GM11168 (cell line): ENCODE results near the gene USH1C.

ENCODE experiments used
- in situ Hi-C: fragments of 300-500 bp; cut with MboI; formaldehyde crosslinking; loops from one replicate; pipeline ENCODE4 v1.12.0; 2022; ENCODE audit warnings: low sequenced_read_pairs; ENCODE audit not compliant: unreplicated experiment

The USH1C gene

DNA sequence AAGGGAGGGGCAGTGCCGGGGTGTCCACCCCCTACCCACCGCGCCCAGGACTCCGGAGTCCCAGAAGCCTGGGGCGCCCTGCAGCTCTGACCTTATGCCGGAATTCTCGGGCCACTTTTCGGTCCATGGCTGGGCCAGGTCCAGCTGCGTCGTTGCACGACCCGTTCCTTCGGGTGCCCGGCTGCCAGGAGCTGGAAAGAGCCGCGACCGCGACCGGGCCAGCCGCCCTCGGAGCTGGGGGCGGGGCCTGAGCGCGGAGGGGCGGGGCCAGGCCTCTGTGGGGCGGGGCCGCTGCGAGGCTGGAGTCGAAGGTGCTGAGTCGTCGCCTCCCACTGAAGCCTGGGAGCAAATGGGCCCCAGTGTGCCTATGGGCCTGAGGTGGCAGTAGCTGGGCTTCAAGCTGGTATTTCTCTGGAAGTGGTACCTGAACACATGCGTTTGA lies at the start of gene USH1C:
USH1C (minus strand) TSS at position 236 of the 442 bp plus-strand sequence; CDS start at position 127, 109 bp downstream.
- in situ Hi-C loops = no loop called here

DNA sequence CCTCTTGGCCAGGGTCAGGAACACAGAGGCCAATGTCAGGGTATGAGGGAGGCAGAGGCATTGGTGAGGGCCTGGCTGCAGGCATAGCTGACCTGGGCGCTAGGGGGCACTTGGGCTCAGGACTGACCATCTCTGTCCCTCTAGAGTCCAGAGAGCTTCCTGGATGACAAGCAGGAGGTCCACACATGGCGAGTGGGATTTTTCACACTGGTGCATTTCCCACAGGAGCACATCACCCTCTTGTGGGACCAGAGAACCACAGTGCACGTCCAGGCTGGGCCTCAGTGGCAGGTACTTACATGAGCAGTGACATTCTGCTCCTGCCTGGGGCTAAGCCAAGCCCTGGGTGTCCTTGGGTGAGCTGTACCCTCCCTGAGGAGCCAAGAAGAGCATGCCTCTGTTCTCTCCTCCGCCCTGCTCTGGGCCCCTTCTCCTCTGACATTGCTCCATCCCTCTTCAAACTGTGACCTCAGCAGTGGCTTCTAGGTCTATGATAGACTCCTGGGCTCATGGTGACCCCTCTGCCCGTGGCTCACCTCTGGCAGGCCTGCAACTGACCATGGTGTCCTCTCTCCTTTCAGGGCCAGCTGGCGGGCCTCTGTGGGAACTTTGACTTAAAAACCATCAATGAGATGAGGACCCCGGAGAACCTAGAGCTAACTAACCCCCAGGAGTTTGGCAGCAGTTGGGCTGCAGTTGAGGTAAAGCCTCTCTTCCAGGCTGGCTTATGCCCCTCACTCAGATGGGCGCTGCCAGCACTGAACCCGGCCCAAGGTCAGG lies 49.4 kb upstream of the USH1C start:
- in situ Hi-C loops = loop anchor here (10.0 kb wide), 1 partner anchor 381 kb away; no protein-coding TSS in a partner anchor

- in situ Hi-C loops = loop anchor here (10.0 kb wide), 1 partner anchor 384 kb away; no protein-coding TSS in a partner anchor
These were observed 47.1 kb upstream of the USH1C start for GRCh38 chr11:17591293-17591692.

DNA sequence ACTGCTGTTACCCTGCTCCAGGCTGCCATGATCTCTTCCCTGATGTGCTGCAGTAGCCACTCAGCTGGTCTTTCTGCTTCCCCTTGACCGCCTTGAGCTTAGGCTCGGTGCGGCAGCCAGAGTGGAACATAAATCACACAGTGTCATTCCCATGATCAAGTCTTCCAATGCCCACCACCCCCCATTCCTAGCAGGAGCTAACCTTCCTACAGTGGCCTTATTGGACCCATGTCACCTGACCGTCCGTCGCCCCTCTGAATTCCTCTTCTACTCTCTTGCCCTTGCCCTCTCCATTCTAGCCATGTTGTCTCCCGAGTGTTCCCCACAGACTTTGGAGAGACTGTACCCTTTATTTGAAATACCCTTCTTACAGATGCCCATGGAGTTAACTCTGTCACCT lies 46.2 kb upstream of the USH1C start:
- in situ Hi-C loops = loop anchor here (10.0 kb wide), 1 partner anchor 384 kb away; no protein-coding TSS in a partner anchor

GRCh38 chr11:17588721-17589120 lies 44.5 kb upstream of the USH1C start:
- in situ Hi-C loops = no loop called here

DNA sequence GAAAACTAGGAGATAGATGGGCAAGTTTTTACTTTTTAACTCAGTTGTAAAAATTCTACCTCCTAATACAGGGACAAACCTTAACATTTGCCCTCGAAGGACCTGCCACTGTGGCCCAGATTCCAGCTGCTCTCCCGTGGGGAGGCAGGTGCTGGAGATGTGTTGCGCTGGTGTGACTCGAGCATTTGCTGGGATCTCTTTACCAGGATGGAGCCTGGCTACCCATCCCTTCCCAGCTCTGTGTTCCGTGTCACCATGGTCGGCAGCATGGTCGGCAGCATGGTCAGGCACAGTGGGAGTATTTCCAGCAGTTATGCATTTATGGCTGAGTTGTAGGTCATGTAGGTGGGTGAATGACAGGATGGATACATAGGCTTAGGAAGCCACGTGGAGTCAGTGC lies 44.0 kb upstream of the USH1C start:
- in situ Hi-C loops = no loop called here

DNA sequence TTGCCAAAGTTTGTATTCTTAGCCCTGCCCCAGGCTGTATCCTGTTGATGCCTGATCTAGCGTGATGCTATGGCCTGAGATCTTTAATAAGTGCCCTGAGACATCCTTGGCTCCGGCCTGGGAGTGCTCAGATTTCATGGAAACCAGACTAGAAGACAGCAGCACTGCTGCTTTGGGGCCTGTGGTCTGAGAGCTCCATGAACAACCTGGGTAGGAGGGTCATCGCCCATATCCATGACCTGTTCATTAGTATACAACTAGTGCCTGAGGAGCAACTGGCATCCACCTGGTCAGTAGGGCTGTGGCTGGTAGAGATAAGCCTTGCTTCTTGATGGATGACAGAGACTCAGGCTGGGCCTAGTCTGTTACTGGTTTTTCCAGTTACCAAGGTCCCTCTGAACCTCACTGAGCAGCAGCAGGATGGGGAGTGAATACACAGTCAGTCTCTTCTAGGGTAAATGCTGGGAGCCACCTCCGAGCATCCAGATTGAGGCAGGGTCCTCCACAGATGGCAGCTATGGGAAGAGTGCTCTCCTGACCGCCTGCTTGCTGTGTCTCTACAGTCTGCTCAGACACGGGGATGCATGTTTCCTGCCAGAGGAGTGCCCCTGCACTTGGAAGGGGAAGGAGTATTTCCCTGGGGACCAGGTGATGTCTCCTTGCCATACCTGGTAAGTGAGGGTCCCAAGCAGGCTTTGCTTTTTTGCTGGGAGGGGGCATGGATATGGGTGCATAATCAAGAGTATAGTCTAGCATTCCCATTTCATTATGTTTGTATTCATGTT lies 41.9 kb upstream of the USH1C start:
- in situ Hi-C loops = no loop called here

- in situ Hi-C loops = no loop called here
These were observed 37.5 kb upstream of the USH1C start for GRCh38 chr11:17581732-17582053.

GRCh38 chr11:17581036-17581731 lies 37.0 kb upstream of the USH1C start:
- in situ Hi-C loops = no loop called here

GRCh38 chr11:17580271-17580670 lies 36.1 kb upstream of the USH1C start:
- in situ Hi-C loops = no loop called here

GRCh38 chr11:17579451-17579850 lies 35.2 kb upstream of the USH1C start:
- in situ Hi-C loops = no loop called here

DNA sequence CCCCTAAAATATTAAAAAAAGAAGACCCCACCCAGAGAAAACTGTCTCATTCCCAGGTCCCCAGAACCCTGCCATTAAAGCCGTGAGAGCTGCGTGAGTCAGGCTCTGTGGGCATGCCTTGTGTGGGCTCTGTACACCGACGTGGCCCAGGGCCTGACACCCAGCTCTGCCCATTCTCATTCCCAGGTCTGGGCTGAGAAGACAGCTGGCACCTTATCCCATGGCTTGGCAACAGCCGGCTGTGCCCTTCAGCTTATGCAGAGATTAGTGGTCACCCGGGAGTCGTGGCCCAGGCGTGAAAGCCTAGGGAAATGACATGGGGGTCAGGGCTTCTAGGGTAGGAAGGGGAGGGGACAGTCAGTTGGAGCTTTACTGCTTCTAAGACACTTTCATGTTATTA lies 34.7 kb upstream of the USH1C start:
- in situ Hi-C loops = no loop called here

GRCh38 chr11:17578296-17578695 lies 34.1 kb upstream of the USH1C start:
- in situ Hi-C loops = no loop called here

DNA sequence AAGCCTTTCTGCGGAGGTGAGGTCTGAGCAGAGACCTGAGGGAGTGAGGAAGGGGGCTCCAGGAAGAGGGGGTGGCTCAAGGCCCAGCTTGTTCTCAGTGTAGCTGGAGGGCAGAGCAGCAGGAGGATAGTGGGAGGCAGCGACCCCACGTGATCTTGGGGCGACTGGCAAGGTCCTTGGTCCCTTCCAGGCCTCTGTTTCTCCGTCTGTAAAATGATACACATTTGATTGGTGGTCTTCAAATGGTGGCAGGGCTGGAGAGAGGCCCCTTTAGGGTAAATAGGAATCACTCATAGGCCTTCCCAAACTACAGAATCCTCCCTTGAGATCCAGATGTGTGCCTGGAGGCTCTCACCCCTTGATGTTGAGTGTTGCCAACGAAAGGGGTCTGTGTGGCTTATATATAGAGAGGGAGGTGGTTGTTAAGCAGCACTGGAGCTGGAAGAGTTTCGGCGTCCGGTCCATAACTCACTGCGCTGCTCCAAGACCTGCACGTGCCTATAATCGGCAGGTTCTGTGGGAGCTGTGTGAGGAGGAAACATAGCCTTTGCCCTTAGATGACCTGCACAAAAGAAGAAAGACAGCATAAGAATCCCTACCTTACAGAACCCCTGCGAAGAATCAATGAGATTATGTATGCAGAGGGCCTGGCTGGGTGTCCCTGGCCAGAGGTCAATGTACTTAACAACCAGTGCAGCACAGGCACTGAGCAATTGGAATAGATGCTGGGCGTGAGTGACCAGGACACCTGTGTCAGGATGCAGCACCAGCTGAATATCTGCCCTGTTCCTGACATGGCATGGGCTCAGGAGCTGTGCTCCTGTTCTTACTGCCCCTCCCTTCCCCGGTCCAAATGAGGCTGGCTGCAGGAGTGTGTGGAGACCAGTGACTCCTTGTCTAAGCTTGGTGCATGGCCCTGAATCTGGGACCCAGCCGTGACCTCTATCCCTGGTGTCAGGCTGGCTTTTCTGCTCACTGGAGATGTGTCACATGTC lies 31.5 kb upstream of the USH1C start:
- in situ Hi-C loops = no loop called here

- in situ Hi-C loops = no loop called here
These were observed 30.2 kb upstream of the USH1C start for GRCh38 chr11:17574141-17575091.

- in situ Hi-C loops = no loop called here
These were observed 29.3 kb upstream of the USH1C start for GRCh38 chr11:17573526-17573925.

DNA sequence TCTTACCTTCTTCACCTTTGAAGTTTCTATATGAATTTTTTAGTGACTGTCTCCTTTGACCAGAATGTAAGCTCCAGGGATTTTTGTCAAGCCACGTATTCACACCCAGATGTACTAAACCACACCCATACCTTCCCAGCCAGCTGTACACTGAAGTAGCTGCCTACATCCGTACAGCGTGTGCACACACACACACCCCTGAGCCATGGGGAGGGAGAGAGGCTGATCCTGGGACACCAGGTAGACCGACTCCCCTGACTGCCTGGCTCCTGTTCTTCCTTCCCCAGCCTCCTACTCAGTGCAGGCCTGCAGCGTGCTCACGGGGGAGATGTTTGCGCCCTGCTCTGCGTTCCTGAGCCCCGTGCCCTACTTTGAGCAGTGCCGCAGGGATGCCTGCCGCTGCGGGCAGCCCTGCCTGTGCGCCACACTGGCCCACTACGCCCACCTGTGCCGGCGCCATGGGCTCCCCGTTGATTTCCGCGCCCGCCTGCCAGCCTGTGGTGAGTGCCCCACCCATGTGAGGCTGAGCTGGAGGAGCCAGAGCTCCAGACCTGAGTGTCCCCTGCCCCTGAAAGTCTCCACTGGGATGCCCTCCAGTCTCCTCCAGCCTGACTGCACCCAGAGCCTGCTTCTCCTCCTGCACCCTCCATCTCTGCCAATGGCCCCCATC lies 28.7 kb upstream of the USH1C start:
- in situ Hi-C loops = no loop called here

DNA sequence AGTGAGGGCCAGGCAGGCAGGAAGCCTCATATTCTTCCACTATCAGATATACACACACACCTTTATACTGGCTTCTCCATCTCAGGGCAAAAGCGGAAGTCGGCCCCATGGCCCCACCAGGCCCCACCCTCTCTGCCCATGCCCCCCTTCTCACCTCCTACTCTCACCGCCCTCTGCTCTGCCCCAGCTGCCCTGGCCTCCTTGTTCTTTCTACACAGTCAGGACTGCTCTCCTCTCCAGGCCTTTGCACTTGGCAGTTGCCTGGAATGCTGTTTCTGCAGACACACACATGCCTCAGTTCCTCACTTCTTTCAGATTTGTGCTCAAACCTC lies 28.1 kb upstream of the USH1C start:
- in situ Hi-C loops = no loop called here
